HAP-1 (cell line): ENCODE measurements around the gene BRIP1.
A peak's percentile ranks its signal among the peaks of the same experiment; 100 is the strongest.
"Not testable (repeated sequence)": the region's sequence is repeated elsewhere in the genome, so short reads cannot be mapped to it uniquely, and the experiment has no call there.

Experiments used
- DNase-seq, 2 experiments: peaks; one replicate each; pipeline ENCODE4 v3.0.0-alpha.2; 2016 to 2020; ENCODE audit warnings: low spot score in 2 of 2
- H3K27me3 ChIP-seq: fragments of 250-450 bp; sonication (Bioruptor Pico); 2 replicates; pipeline ENCODE4 v1.5.1; 2020; ENCODE audit warnings: low read depth, mild to moderate bottlenecking, moderate library complexity
- H3K36me3 ChIP-seq: fragments of 250-450 bp; sonication (Bioruptor Pico); replicated peaks from 2 replicates; pipeline ENCODE4 v1.5.1; 2020; ENCODE audit warnings: mild to moderate bottlenecking
- H3K4me1 ChIP-seq: fragments of 250-450 bp; sonication (Bioruptor Pico); 2 replicates; pipeline ENCODE4 v1.5.1; 2020; ENCODE audit warnings: mild to moderate bottlenecking
- H3K4me3 ChIP-seq: fragments of 250-450 bp; sonication (Bioruptor Pico); 2 replicates; pipeline ENCODE4 v1.5.1; 2020; ENCODE audit warnings: mild to moderate bottlenecking, moderate library complexity
- H3K9me3 ChIP-seq: fragments of 250-450 bp; sonication (Bioruptor Pico); 2 replicates; pipeline ENCODE4 v1.5.1; 2020; ENCODE audit warnings: mild to moderate bottlenecking, moderate library complexity
- in situ Hi-C: fragments of 300-500 bp; cut with MboI; formaldehyde crosslinking; loops from 3 replicates; pipeline ENCODE4 v1.14.3; 2020; ENCODE audit warnings: low sequenced_read_pairs, inconsistent platforms, mixed read lengths

The BRIP1 gene

GRCh38 chr17:61878520-61878919, 15.2 kb upstream of the BRIP1 start:
- no peak for DNase-seq
- no peaks in the 10 kb centered on the region for H3K9me3 ChIP-seq
- in situ Hi-C loops, result no loop called here
- peaks cover 7% of the 10 kb centered on the region for H3K36me3 ChIP-seq
- no peaks in the 10 kb centered on the region for H3K27me3 ChIP-seq
- no peak overlapping the region for H3K4me3 ChIP-seq
- H3K4me1 ChIP-seq, result no peaks in the 10 kb centered on the region

GRCh38 chr17:61877837-61878236, 14.5 kb upstream of the BRIP1 start:
- Histone ChIP-seq H3K4me1 (no peaks in the 10 kb centered on the region), H3K4me3 (no peak overlapping the region), H3K9me3 (no peaks in the 10 kb centered on the region), H3K36me3 (peaks cover 7% of the 10 kb centered on the region), H3K27me3 (no peaks in the 10 kb centered on the region)
- in situ Hi-C loops, result no loop called here
- DNase-seq, result no peak

DNA sequence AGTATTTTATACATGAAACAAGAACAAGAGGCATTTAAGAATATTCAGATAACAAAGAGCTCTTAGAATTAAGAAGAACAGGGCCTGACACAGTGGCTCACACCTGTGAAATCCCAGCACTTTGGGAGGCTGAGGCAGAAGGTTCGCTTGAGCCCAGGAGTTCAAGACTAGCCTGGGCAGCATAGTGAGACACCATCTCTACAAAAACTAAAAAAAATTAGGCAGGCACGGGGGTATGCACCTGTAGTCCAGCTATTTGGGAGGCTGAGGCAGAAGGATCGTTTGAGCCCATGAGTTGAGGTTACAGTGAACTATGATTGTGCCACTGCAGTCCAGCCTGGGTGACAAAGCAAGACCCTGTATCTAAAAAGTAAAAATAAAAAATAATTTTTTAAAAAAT, 12.5 kb upstream of the BRIP1 start:
- H3K36me3 ChIP-seq, result peaks cover 10% of the 10 kb centered on the region
- in situ Hi-C loops, result no loop called here
- H3K4me1 ChIP-seq, result no peaks in the 10 kb centered on the region
- no peak overlapping the region for H3K4me3 ChIP-seq
- DNase-seq, result no peak
- no peaks in the 10 kb centered on the region for H3K27me3 ChIP-seq
- H3K9me3 ChIP-seq, result no peaks in the 10 kb centered on the region

- Histone ChIP-seq H3K36me3 (peaks cover 12% of the 10 kb centered on the region), H3K4me1 (no peaks in the 10 kb centered on the region), H3K4me3 (no peak overlapping the region), H3K9me3 (no peaks in the 10 kb centered on the region), H3K27me3 (no peaks in the 10 kb centered on the region)
- in situ Hi-C loops, result no loop called here
- DNase-seq, result no peak
These were observed 12.0 kb upstream of the BRIP1 start for GRCh38 chr17:61875285-61875684.

GRCh38 chr17:61874075-61874474, 10.7 kb upstream of the BRIP1 start:
- no peak for DNase-seq
- H3K4me3 ChIP-seq, result no peak overlapping the region
- H3K4me1 ChIP-seq, result no peaks in the 10 kb centered on the region
- in situ Hi-C loops, result no loop called here
- peaks cover 18% of the 10 kb centered on the region for H3K36me3 ChIP-seq
- H3K9me3 ChIP-seq, result no peaks in the 10 kb centered on the region
- no peaks in the 10 kb centered on the region for H3K27me3 ChIP-seq

- DNase-seq, result no peak
- peaks cover 25% of the 10 kb centered on the region for H3K36me3 ChIP-seq
These were observed 8.8 kb upstream of the BRIP1 start for GRCh38 chr17:61872099-61872498.

GRCh38 chr17:61869138-61869537, 5.8 kb upstream of the BRIP1 start:
- peaks cover 3% of the 10 kb centered on the region; the same call in 1 of the 2 replicates for H3K4me1 ChIP-seq
- no peaks in the 10 kb centered on the region for H3K27me3 ChIP-seq
- H3K4me3 ChIP-seq, result no peak overlapping the region
- H3K9me3 ChIP-seq, result no peaks in the 10 kb centered on the region
- H3K36me3 ChIP-seq, result peaks cover 21% of the 10 kb centered on the region
- DNase-seq, result no peak
- in situ Hi-C loops, result no loop called here

More at GRCh38 chr17:61872099-61872498, 8.8 kb upstream of the BRIP1 start:
- Histone ChIP-seq H3K27me3 (no peaks in the 10 kb centered on the region), H3K9me3 (no peaks in the 10 kb centered on the region), H3K4me1 (no peaks in the 10 kb centered on the region), H3K4me3 (no peak overlapping the region)
- in situ Hi-C loops, result no loop called here

DNA sequence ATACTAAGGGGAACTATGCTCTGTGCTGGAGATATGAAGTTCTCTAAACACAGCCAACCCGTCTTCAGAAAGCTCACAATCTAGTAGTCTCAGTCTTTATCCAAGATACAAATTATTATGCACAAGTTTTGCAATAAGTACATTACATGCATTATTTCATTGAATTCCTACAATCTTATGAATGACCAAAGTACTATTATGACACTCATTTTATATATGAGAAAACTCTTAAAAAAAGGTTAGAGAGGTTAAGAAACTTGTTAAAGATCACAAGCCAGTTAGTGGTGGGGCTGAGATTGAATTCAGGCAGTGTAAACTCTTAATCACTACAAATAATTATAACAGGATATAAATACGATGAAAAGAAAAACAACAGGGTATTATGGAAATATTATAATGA, 4.7 kb upstream of the BRIP1 start:
- Histone ChIP-seq H3K9me3 (no peaks in the 10 kb centered on the region), H3K27me3 (no peaks in the 10 kb centered on the region), H3K36me3 (peaks cover 21% of the 10 kb centered on the region), H3K4me3 (no peak overlapping the region), H3K4me1 (peaks cover 6% of the 10 kb centered on the region; the same call in 1 of the 2 replicates)
- in situ Hi-C loops, result no loop called here
- no peak for DNase-seq

DNA sequence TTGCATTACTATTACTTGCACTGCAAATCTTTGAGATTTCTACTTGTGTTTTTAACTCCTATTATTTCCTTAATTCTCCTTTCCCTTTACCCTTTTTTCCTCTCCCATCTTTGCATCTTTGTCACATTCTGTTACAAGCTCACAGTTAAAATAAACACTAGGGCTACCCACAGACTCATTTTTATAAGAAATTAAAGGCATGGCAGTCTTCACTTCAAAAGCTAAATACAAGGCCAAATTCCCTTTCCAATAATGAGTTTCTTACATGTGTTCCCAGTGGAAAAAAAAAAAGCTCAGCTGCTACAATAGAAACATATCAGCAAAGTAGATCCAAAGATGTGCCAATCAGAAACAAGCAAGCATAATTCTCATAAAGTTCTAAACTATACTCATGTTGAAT, 3.7 kb upstream of the BRIP1 start:
- no peak for DNase-seq
- Histone ChIP-seq H3K36me3 (peaks cover 19% of the 10 kb centered on the region), H3K9me3 (no peaks in the 10 kb centered on the region), H3K4me1 (peaks cover 9% of the 10 kb centered on the region; the same call in 1 of the 2 replicates), H3K27me3 (no peaks in the 10 kb centered on the region), H3K4me3 (no peak overlapping the region)
- in situ Hi-C loops, result no loop called here

DNA sequence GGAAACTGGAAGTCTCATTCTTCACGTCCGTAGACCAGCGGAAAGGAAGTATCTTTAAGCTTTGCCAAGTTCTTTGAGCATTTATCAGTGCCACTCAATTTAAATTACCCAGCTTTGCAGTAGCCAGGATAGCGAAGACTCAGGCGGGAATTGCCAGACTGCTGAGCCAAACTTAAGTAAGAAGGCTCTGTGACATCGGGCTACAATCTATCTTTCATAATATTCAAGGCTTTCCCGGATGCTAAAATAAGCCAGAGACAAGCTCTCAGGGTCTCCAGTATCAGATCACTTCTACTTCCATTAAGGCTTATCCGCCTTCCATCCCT, 436 bp upstream of the BRIP1 start:
- in situ Hi-C loops, result no loop called here
- Histone ChIP-seq H3K4me3 (peak overlapping the region; percentile 55), H3K36me3 (peaks cover 20% of the 10 kb centered on the region), H3K27me3 (no peaks in the 10 kb centered on the region), H3K9me3 (no peaks in the 10 kb centered on the region), H3K4me1 (peaks cover 26% of the 10 kb centered on the region)
- DNase-seq, result no peak

DNA sequence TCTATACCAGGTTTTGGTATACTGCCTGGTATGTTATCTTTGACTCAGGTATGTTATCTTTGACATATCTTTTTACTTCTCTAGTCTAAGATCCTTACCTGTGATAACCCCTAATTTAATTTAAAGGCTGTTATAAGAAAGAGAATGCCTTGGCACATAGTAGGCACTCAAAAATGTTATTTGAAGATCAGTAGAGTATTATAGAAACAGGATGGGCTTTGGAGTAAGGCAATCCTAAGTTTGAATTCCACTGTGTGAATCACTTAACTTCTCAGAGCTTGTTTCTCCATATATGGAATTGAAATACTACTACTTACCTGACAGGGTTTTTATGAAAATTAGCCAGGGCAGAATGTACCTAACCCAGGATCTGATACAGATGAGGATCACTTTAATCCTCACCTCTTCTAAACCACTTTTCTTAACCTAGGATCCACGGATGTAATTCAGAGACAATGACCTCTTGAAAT, 1.2 kb downstream of the BRIP1 start:
- in situ Hi-C loops, result no loop called here
- H3K4me3 ChIP-seq, result peak overlapping the region; percentile 55
- no peak for DNase-seq
- peaks cover 13% of the 10 kb centered on the region for H3K36me3 ChIP-seq
- no peaks in the 10 kb centered on the region for H3K27me3 ChIP-seq
- no peaks in the 10 kb centered on the region for H3K9me3 ChIP-seq
- peaks cover 26% of the 10 kb centered on the region for H3K4me1 ChIP-seq

GRCh38 chr17:61860397-61860796, 2.9 kb downstream of the BRIP1 start:
- H3K4me3 ChIP-seq, H3K9me3 ChIP-seq, H3K27me3 ChIP-seq, in situ Hi-C loops, DNase-seq: not testable (repeated sequence)
- H3K36me3 ChIP-seq, result peaks cover 29% of the 10 kb centered on the region
- H3K4me1 ChIP-seq, result peaks cover 26% of the 10 kb centered on the region

- in situ Hi-C loops, result no loop called here
- Histone ChIP-seq H3K4me1 (peaks cover 8% of the 10 kb centered on the region), H3K27me3 (no peaks in the 10 kb centered on the region), H3K4me3 (no peak overlapping the region), H3K9me3 (no peaks in the 10 kb centered on the region), H3K36me3 (peaks cover 52% of the 10 kb centered on the region)
- no peak for DNase-seq
These were observed 7.3 kb downstream of the BRIP1 start for GRCh38 chr17:61856035-61856434.

DNA sequence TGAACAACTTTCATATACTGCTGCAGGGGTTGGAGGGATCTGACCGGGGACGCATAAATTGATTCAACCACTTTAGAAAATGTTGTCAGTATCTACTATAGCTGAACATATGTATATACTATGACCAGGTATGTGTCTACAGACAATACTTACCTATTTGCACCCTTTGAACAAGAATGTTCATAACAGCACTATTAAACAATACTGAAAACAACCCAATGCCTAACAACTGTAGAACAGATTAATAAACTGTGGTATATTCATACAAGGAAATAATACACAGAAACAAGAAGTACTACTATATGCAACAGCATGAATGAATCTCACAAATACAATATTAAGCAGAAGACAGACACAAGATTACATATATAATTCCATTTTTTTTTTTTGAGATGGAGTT, 10.5 kb downstream of the BRIP1 start:
- no peaks in the 10 kb centered on the region for H3K4me1 ChIP-seq
- peaks cover 39% of the 10 kb centered on the region for H3K36me3 ChIP-seq
- no peak for DNase-seq
- in situ Hi-C loops, result no loop called here
- no peaks in the 10 kb centered on the region for H3K9me3 ChIP-seq
- no peak overlapping the region for H3K4me3 ChIP-seq
- H3K27me3 ChIP-seq, result no peaks in the 10 kb centered on the region

GRCh38 chr17:61849674-61850073, 13.7 kb downstream of the BRIP1 start:
- no peak for DNase-seq
- Histone ChIP-seq H3K27me3 (no peaks in the 10 kb centered on the region), H3K36me3 (peaks cover 31% of the 10 kb centered on the region), H3K4me1 (no peaks in the 10 kb centered on the region), H3K4me3 (no peak overlapping the region), H3K9me3 (no peaks in the 10 kb centered on the region)
- in situ Hi-C loops, result no loop called here
